Tibial nerve (tissue), 4 donors: ENCODE measurements around the gene DPP7.

Source experiments
- EP300 ChIP-seq, 2 donors: sonication (generic); formaldehyde crosslinking; IDR thresholded peaks; one replicate each; pipeline ENCODE4 v1.6.1; 2017; ENCODE audit warnings: antibody characterized with exemption in 2 of 2, mild to moderate bottlenecking in 1 of 2
- POLR2A ChIP-seq, 2 donors: fragments of 450-650 bp; IDR thresholded peaks; one replicate each; pipeline ENCODE4 v1.6.1; 2017; ENCODE audit warnings: antibody characterized with exemption in 2 of 2, mild to moderate bottlenecking in 2 of 2, moderate library complexity in 2 of 2
- TF ChIP-seq, protein P1 (sequence below), 5 experiments: fragments of 200-600 bp in 3 of 5; fragments of 450-650 bp in 2 of 5; sonication (generic) in 3 of 5; IDR thresholded peaks; one replicate each; pipeline ENCODE4 v1.5.1; 2016 to 2019; ENCODE audit warnings: antibody characterized with exemption in 5 of 5, mild to moderate bottlenecking in 3 of 5, moderate library complexity in 2 of 5

GRCh38 chr9:137096785-137097546 is 17.6 kb downstream of the DPP7 start:
- TF ChIP-seq, protein P1, sequence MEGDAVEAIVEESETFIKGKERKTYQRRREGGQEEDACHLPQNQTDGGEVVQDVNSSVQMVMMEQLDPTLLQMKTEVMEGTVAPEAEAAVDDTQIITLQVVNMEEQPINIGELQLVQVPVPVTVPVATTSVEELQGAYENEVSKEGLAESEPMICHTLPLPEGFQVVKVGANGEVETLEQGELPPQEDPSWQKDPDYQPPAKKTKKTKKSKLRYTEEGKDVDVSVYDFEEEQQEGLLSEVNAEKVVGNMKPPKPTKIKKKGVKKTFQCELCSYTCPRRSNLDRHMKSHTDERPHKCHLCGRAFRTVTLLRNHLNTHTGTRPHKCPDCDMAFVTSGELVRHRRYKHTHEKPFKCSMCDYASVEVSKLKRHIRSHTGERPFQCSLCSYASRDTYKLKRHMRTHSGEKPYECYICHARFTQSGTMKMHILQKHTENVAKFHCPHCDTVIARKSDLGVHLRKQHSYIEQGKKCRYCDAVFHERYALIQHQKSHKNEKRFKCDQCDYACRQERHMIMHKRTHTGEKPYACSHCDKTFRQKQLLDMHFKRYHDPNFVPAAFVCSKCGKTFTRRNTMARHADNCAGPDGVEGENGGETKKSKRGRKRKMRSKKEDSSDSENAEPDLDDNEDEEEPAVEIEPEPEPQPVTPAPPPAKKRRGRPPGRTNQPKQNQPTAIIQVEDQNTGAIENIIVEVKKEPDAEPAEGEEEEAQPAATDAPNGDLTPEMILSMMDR (IDR thresholded peaks at IDR 0.05), result no peak
- TF ChIP-seq POLR2A (IDR thresholded peaks at IDR 0.05) (no peak), EP300 (IDR thresholded peaks at IDR 0.05) (no peak)
